Mononuclear cell (primary cell): Measurements from ENCODE around the gene NLRX1. TPM values are rescaled to one million over a fixed set of nuclear protein-coding genes. Genes with fewer than 3 reads are reported as not detected.

Experiments used
- total RNA-seq: library from RNA; depleted of rRNA; stranded (reverse); fragments of >200 nt; gene quantifications from one replicate; pipeline ENCODE4 v1.2.3, GENCODE V29; 2012

NLRX1 gene
- total RNA-seq, 1 donor, result 4.7 TPM

Other genes starting within 250 kb of the NLRX1 start
- 41.9 TPM for gene BCL9L, start 242.8 kb upstream of the NLRX1 start, total RNA-seq
- gene UPK2, start 212.4 kb upstream of the NLRX1 start, total RNA-seq, result not detected
- gene FOXR1, start 197.0 kb upstream of the NLRX1 start, total RNA-seq, result not detected
- 75.5 TPM for gene CENATAC, start 170.6 kb upstream of the NLRX1 start, total RNA-seq
- gene RPS25, start 150.4 kb upstream of the NLRX1 start, total RNA-seq, result 4,016 TPM
- gene TRAPPC4, start 150.0 kb upstream of the NLRX1 start, total RNA-seq, result 54.5 TPM
- 2.4 TPM for gene SLC37A4, start 137.8 kb upstream of the NLRX1 start, total RNA-seq
- gene HYOU1, start 111.5 kb upstream of the NLRX1 start, total RNA-seq, result 38.9 TPM
- 34.7 TPM for gene VPS11, start 100.9 kb upstream of the NLRX1 start, total RNA-seq
- 2.7 TPM for gene HMBS, start 83.8 kb upstream of the NLRX1 start, total RNA-seq
- 6.7 TPM for gene DPAGT1, start 66.9 kb upstream of the NLRX1 start, total RNA-seq
- 7.5 TPM for gene C2CD2L, start 61.4 kb upstream of the NLRX1 start, total RNA-seq
- 9.1 TPM for gene HINFP, start 47.1 kb upstream of the NLRX1 start, total RNA-seq
- gene ABCG4, start 19.7 kb upstream of the NLRX1 start, total RNA-seq, result 0.10 TPM
- gene NHERF4, start 16.8 kb downstream of the NLRX1 start, total RNA-seq, result not detected
- gene CBL, start 37.6 kb downstream of the NLRX1 start, total RNA-seq, result 16.0 TPM
- 2.6 TPM for gene MCAM, start 148.4 kb downstream of the NLRX1 start, total RNA-seq
- 6.2 TPM for gene RNF26, start 165.8 kb downstream of the NLRX1 start, total RNA-seq
- gene C1QTNF5, start 172.2 kb downstream of the NLRX1 start, total RNA-seq, result not detected
- gene MFRP, start 178.0 kb downstream of the NLRX1 start, total RNA-seq, result not detected
- gene USP2, start 213.0 kb downstream of the NLRX1 start, total RNA-seq, result under 0.01 TPM